Stimulated activated CD8-positive, alpha-beta memory T cell treated with anti-CD3 and anti-CD28 coated beads, Interleukin-2, amount 100 ng/mL, for 1 hour (primary cell): ENCODE measurements around the gene USP37.

ENCODE experiments used
- DNase-seq, 2 donors: peaks; one replicate each; pipeline ENCODE4 v3.0.0-alpha.2; 2020; ENCODE audit warnings: low read depth in 2 of 2

The USP37 gene

GRCh38 chr2:218429911-218430692, 138.0 kb downstream of the USP37 start:
- no peak for DNase-seq

- no peak for DNase-seq
These were observed 139.1 kb downstream of the USP37 start for GRCh38 chr2:218428846-218429558.

- no peak for DNase-seq
These were observed 140.4 kb downstream of the USP37 start for GRCh38 chr2:218427741-218428140.

GRCh38 chr2:218425531-218425930, 142.6 kb downstream of the USP37 start:
- no peak for DNase-seq

- DNase-seq = no peak
These were observed 144.6 kb downstream of the USP37 start for GRCh38 chr2:218423584-218423983.

GRCh38 chr2:218422403-218423086, 145.6 kb downstream of the USP37 start:
- DNase-seq = no peak

- no peak for DNase-seq
These were observed 147.1 kb downstream of the USP37 start for GRCh38 chr2:218421027-218421426.

GRCh38 chr2:218419630-218420216, 148.4 kb downstream of the USP37 start:
- no peak for DNase-seq

- DNase-seq = no peak
These were observed 149.3 kb downstream of the USP37 start, which contains the start of gene VIL1 for GRCh38 chr2:218418717-218419458. TSS of gene VIL1 (plus strand) at chr2:218419123. CDS start at chr2:218423779, 4,656 bp downstream.

- DNase-seq = no peak
These were observed 149.8 kb downstream of the USP37 start for GRCh38 chr2:218418321-218418716.

GRCh38 chr2:218407717-218408116, 160.4 kb downstream of the USP37 start:
- DNase-seq = no peak

- DNase-seq = peak in 1 of 2 donors; percentile 43
These were observed 161.1 kb downstream of the USP37 start for GRCh38 chr2:218406949-218407618.

- DNase-seq = peak; percentile 88 to 90
These were observed 161.8 kb downstream of the USP37 start for GRCh38 chr2:218406209-218406948.

- DNase-seq = no peak
These were observed 162.4 kb downstream of the USP37 start for GRCh38 chr2:218405746-218406208.

GRCh38 chr2:218405086-218405745, 162.9 kb downstream of the USP37 start:
- DNase-seq = no peak

GRCh38 chr2:218404351-218405085, 163.6 kb downstream of the USP37 start:
- DNase-seq = no peak

GRCh38 chr2:218403810-218404209, 164.3 kb downstream of the USP37 start:
- no peak for DNase-seq

GRCh38 chr2:218402911-218403411, 165.2 kb downstream of the USP37 start:
- no peak for DNase-seq
